Measurements from ENCODE around the gene CCL16.

- TF ChIP-seq POLR2A (IDR thresholded peaks at IDR 0.05) (no peak), CTCF (IDR thresholded peaks at IDR 0.05) (no peak), POLR2AphosphoS5 (IDR thresholded peaks at IDR 0.05) (no peak)
Measured at GRCh38 chr17:35934760-35935159, 46.5 kb downstream of the CCL16 start.

Measured in stomach (tissue), 4 donors.